Measurements from ENCODE around the gene C4orf36.
"Not testable (repeated sequence)": the region's sequence is repeated elsewhere in the genome, so short reads cannot be mapped to it uniquely, and the experiment has no call there.

C4orf36 gene

DNA sequence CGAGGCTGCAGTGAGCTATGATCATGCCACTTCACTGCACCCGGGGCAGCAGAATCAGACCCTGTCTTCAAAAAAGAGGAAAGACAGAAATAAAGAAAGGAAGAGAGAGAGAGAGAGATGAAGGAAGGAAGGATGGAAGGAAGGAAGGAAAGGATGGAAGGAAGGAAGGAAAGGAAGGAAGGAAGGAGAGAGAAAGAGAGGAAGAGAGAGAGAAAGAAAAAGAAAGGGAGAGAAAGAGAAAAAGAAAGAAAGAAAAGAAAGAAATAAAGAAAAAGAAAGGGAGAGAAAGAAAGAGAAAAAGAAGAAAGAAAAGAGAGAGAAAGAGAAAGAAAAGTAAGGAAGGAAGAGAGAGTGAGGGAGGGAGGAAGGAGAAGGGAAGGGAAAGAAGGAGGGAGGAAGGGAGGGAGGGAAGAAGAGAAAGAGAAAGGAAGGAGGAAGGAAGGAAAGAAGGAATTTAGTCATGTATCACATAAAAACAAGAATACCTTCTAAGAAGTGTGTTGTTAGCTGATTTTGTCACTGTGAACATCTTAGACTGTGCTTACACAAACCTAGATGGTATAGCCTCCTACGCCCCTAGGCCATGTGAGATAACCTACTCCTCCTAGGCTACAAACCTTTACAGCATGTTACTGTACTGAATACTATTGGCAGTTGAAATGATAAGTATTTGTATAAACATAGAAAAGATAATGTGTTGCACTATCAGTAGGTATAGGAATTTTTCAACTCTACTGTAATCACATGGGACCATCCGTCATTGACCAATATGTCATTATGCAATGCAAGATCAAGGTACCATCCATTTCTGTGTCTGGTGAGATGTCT, 25.2 kb upstream of the C4orf36 start:
- ATAC-seq (no peak), DNase-seq (no peak)

DNA sequence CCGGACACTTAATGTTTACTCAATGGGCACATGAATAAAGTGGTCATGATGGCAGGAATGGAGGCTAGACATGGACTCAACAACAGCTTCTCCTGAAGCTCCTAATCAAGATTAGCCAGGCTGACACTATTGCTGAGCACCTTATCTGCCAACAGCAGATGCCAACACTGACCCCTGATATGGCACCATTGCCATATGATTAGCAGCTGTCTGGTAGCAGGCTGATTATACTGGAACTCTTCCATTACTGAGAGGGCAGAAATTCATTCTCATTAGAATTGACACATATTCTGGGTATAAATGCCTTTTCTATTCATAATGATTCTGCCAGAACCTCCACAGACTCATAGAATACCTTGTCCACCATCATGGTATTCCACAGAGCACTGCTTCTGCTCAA, 24.2 kb upstream of the C4orf36 start:
- DNase-seq, result no peak

DNA sequence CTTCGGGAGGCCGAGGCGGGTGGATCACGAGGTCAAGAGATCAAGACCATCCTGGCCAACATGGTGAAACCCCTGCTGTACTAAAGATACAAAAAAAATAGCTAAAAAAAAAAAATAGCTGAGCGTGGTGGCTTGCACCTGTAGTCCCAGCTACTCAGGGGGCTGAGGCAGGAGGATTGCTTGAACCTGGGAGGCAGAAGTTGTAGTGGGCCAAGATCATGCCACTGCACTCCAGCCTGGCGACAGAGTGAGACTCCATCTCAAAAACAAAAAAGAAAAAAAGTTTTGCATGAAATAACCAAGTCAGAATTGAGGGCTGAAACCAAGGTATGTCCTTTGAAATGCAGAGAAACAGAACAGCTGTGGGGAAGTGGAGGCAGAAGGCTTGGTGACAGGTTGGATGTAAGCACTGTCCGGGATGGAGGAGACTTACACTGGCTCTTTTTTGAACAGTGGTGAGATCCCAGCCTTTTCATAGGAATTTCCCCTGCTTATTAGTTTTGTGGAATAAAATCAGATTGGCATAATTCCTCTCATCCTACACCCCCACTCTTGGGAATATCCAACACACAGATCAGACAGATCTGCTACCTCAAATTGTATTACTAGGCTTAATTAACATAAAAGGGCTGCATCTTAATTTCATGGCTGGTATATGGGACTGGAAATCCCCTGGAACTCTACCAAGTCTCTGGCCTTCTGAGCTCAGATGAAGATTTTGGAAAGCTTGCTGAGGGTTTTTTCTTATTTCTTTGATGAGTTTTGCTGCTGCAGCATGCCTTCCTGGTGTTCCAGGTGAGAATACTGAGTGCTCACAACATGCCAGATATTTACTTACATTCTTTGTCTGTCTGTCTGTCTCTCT, 18.8 kb upstream of the C4orf36 start:
- no peak for ATAC-seq

More for the DNA sequence above, 24.2 kb upstream of the C4orf36 start:
- no peak for ATAC-seq

DNA sequence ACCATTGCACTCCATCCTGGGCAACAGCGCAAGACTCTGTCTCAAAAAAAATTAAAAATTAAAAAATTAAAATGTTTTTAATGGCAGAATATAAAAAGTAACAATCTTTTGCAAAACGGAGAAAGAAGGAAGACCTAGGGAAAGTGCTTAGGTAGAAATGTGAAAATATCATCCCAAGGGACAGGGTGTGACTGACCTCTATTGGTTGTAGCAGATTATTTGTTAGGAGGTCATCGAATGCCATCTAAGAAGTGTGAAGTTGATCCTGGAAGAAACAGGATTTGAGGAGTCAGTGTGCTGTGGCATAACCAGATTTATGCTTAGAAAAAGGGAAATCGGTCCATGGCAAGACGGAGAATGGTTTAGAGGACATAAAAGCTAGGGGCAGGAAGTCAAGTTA, 18.1 kb upstream of the C4orf36 start:
- no peak for DNase-seq

More for the DNA sequence above, 18.8 kb upstream of the C4orf36 start:
- DNase-seq, result no peak

DNA sequence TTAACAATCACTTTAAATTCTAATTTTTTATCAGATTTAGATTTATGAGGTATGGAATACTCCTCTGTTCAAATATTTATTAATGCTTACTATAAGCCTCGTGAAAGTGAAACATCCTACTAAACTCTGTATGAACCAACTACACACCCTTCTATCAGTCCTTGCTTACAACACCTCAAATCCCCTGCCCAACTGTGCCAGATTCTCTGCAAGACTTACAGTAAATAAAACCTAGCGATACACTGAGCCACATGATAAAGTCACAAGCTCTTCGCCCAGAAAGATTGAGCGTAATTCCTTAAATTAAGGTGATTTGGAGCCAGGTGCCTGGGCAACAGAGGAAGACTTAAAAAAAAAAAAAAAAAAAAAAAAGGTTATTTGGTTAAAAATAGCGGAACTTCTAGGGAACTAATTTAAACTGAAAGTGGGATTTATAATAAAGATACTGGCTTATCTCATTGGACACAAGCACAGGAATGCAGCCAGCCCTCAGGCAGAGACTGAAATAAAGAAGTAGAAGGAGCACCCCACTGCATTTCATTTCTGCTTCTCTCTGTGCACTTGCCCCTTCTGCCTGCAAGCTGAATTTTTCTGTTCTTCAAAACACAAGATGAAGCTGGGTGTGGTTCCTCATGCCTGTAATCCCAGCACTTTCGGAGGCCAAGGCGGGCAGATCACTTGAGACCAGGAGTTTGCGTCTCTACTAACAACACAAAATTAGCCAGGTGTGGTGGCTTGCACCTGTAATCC, 17.5 kb upstream of the C4orf36 start:
- no peak for DNase-seq
- no peak for ATAC-seq

More for the DNA sequence above, 18.1 kb upstream of the C4orf36 start:
- ATAC-seq, result no peak

DNA sequence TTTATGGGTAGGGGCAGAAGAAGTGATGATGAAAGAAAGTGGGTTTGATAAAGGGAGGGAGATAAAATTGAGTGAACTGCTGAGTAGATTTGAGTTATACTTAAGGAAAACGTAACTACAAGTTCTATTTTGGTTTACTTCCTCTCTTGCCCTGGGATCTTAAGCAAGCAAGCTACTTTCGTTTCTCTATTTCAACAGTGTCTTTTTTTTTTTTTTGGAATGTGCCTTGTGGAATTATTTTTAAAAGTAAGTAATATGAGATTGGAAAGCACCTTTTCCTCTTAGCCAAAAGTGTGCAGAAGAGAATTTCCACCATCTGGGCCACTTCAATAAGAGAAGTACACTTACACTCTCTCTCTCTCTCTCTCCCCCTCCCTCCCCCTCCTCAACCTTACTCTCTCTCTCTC, 16.0 kb upstream of the C4orf36 start:
- no peak for DNase-seq
- ATAC-seq, result no peak

DNA sequence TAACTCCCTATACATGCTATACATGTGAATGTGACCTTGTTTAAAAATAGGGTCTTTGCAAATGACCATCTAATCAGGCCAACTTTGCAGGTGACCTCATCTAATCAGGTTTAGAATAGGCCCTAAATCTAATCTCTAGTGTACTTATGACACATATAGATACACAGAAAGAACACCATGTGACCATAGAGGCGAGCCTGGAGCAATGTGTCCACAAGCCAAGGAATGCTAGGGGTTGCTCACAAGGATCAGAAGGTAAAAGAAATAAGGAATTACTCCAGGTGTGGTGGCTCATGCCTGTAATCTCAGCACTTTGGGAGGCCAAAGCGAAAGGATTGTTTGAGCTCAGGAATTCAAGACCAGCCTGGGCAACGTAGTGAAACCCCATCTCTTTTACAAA, 9.6 kb upstream of the C4orf36 start:
- DNase-seq (no peak), ATAC-seq (no peak)

DNA sequence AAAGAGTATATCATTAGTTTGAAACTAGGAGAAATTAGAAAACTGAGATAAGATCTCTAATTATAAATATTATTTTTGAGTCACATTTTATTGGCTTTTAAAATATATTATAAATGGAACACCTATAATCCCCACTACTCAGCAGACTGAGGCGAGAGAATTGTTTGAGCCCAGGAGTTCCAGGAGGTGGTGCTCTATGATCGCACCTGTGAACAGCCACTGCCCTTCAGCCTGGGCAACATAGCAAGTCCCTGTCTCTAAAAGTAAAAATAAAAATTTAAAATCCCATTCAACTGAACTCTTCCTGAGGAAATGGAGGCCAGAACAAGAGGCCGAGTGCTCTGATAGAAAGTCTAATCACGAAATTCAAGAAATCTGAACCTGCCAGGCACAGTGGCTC, 6.3 kb upstream of the C4orf36 start:
- no peak for DNase-seq

DNA sequence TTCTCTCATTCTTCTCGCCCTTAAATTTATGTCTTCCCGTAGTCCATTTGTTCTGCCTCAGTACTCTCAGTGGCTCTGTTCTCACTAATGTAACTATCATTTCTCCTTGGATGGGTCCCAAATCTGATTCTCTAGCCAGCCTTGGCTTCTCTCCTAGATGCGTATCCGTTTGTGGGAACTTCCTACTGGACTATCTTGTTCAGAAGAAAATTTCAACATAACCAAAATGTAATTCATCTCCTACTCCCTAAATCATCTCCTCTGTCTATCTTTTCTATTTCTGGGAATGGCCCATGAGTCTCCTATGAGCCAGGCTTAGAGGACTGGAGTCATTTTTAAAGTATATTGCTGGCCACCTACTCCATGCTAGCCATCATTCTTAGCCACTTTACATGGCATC, 4.4 kb upstream of the C4orf36 start:
- ATAC-seq (no peak), DNase-seq (no peak)

More for the DNA sequence above, 6.3 kb upstream of the C4orf36 start:
- no peak for ATAC-seq

DNA sequence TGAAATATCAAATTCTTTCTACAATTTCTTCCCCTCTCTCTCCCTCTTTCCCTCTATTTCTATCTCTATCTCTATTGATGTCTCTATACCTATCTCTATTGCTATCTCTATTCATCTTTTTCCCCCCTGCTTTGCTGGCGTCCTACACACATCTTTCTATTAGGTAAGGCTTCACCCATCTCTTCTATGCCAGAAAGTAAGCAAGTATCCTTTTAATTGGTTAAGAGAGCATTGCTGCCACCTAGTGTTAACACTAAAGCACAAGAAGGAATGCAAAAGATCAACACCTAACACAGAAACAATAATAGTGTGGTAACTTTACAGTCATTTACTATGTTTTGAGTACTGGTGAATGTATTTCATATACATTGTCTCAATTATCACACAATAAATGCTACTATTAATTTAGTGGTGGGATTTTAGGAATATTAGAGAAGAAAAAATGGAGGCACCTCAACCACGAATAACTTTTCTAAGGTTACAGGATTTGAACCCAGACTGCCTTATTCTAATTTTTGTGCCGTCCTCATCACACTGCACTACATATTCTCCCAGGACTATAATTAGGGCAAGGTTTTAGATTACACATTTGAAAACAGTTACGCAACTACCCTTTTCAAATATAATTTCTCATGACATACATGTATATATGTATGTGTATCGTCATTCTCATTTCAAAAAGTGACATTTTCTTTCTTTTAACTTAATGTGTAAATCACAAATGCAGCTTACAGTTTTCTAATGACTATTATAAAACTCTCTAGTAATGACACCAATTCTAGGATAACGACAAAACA, 3.7 kb upstream of the C4orf36 start:
- DNase-seq (no peak), ATAC-seq (no peak)

DNA sequence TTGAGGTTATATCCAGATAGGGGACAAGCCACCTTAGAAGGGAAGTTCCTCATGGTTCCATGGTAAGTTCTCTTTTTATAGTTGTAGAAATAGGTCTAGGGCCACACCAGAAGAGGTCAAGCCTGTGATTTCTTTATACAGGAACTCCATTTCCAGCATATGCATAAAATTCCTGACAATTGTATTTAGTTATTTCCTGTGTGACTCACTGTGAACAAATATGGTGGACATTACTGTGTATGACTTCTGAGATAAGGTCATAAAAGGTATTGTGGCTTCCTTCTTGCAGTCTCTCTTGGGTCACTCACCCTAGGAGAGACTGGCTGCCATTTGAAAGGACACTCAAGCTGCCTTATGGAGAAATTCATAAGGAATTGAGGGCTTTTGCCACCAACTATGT, 2.2 kb upstream of the C4orf36 start:
- no peak for ATAC-seq
- no peak for DNase-seq

DNA sequence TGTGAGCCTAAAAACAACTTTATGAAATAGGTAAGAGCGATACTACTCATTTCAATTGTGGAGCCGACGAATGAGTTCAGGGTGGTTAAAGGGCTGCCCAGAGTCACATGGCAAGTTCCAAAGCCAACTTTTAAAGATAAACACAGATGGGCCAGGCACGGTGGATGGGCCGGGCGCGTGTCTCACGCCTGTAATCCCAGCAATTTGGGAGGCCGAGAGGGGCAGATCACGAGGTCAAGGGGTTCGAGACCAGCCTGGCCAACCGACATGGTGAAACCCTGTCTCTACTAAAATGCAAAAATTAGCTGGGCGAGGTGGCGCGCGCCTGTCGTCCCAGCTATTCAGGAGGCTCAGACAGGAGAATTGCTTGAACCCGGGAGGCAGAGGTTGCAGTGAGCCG, 914 bp upstream of the C4orf36 start:
- ATAC-seq, result no peak

DNA sequence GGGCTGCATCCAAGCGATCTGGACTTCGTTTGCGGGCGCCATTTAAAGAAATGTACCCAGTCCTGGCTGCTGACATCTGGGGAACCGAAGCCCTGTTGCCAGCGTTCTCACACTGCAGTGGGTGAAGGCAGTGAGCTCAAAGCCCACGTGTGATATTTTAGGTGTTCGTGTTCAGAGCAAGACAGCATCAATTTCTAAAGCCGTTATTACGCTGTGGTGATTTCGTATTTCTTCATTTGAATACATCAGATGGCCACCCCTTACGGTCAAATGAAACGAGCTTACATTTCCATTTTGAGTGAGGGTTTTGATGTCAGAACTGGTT, 376 bp upstream of the C4orf36 start:
- ATAC-seq (no peak), DNase-seq (no peak)

More for the DNA sequence above, 914 bp upstream of the C4orf36 start:
- DNase-seq, result no peak

DNA sequence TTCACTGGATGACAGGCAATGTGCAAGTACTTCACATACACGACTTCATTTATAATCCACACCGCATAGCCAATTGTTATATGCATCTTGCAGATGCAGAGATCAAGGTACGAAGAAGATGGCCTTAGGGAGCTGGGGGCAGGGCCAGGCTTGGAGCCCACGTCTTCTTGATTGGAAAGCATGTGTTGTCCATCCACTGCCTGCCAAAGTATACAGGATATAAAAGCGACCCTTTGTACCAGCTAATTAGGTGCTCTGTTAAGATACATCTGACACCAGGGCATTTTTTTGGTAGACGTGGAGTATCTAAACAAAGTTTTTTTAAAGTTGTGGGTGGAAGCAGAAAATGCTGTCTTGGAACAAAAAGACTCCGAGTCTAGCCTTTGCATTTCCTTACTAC, 1.4 kb downstream of the C4orf36 start:
- DNase-seq, result no peak
- no peak for ATAC-seq

DNA sequence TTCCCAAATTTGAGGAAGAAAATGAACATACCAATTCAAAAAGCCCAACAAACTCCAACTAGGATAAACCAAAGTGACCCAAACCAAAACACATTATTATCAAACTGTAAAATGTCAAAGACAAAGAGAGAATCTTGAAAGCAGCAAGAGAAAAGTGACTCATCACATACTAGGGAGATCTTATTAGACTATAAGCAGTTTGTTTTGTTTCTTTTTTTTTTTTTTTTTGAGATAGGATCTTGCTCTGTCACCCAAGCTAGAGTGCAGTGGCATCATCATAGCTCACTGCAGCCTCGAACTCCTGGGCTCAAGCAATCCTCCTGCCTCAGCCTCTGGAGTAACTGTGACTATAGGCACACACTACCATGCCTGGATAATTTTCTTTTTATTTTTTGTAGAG, 12.6 kb downstream of the C4orf36 start:
- no peak for DNase-seq
- no peak for ATAC-seq

DNA sequence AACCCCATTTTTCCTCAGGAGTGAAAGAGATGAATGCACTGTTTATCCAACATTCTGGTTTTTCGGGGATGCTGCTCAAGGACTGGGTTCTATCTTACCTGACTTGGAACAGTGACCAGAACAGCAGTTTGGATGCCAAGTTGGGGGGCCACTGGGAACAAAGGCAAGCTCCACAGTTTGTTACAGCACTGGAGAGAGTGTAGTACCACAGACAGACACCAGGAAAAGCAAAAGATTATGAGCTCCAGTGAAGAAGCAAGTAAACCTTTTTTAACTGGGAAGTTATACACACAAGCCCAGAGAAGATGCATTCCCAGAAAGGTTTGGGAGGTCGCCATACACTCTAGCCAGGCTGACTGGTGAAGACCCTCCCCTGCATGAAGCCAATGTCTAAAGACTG, 13.6 kb downstream of the C4orf36 start:
- ATAC-seq (no peak), DNase-seq (no peak)

DNA sequence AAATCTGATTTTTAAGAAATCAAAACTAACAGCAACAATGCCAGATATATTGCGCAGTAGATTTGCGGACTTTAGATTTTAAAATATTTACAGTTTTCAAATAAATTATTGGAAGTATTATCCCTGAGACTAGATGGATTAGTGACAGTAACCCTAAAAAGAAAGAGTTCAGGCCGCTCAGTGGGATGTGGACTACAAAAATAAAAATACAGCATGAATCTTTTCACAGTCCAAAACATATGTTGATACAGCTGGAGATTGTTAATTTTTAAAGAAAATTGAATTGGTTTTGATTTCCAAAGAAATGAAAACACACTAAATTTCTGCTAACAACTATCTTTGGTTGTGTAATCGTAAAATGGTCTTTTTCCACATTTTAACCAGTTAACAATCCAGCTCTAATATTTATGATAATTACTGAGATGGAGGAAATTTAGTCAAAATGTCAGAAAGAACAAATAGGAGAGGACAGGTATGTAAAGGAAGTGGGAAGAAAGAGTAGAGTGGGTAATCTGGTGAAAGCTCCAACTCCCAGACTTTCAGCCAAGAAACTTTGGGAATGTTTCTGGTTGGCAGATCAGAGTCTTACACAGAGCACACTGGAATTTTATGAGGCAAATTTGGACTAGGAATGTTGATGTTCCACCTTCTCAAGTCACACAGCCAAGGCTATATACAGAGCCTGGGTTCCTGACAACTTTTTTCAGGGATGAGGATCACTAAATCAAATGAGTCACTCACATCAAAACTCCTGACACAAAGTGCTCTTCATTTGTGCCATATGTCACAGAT, 15.1 kb downstream of the C4orf36 start:
- ATAC-seq (no peak), DNase-seq (no peak)

DNA sequence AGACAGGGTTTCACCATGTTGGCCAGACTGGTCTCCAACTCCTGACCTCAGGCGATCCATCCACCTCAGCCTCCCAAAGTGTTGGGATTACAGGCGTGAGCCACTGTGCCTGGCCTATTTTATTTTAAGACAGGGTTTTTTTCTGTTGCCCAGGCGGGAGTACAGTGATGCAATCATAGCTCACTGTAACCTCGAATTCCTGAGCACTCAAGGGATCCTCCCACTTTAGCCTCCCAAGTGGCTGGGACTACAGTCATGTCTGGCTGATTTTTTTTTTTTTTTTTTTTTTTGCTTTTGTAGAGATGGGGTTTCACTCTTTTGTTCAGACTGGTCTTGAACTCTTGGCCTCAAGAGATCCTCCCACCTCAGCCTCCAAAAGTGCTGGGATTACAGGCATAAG, 16.8 kb downstream of the C4orf36 start:
- not testable (repeated sequence) for DNase-seq, ATAC-seq

DNA sequence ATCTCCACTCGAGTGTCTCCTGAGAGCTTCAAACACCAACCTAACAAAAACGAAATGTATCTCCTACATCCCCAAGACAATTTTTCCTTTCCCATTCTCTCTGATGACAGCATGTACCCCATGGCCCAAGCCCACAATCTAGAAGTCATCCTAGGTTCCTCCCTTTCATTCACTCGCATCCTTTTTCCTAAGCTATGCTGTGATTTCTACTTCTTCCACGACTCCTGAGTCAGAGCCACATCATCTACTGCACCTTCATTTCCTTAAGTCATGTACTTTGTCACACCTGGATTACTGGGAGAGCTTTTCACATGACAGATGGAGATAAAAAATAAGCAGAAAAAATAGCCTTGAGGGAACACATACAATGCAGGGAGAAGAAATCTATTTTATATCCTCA, 20.1 kb downstream of the C4orf36 start:
- DNase-seq, result no peak
- no peak for ATAC-seq

DNA sequence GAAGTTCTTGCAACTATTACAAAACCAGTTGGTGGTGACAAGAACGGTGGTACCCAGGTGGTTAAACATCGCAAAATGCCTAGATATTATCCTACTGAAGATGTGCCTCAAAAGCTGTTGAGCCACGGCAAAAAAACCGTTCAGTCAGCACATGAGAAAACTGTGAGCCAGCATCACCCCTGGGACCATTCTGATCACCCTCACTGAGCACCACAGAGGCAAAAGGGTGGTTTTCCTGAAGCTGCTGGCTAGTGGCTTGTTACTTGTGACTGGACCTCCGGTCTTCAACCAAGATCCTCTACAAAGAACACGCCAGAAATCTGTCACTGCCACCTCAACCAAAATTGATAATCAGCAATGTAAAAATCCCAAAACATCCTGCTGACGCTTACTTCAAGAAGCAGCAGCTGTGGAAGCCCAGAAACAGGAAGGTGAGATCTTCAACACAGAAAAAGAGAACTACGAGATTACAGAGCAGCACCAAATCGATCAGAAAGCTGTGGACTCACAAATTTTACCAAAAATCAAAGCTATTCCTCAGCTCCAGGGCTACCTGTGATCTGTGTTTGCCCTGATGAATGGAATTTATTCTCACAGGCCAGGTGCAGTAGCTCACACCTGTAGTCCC, 21.7 kb downstream of the C4orf36 start:
- ATAC-seq, result no peak

More for the DNA sequence above, 21.7 kb downstream of the C4orf36 start:
- no peak for DNase-seq
